Large intestine (tissue), 3 donors: Measurements from ENCODE around the gene ANKDD1B. TPM values are rescaled to one million over a fixed set of nuclear protein-coding genes. Genes with fewer than 3 reads are reported as not detected.

Source experiments
- DNase-seq, 2 donors: peaks; one replicate each; pipeline versions ENCODE4 v3.0.0 to v3.0.0-alpha.2; 2013
- H3K27ac ChIP-seq: one replicate; pipeline ENCODE4 v1.5.1; 2013; ENCODE audit warnings: low read length
- H3K27me3 ChIP-seq: 2 replicates; pipeline ENCODE4 v1.6.1; 2013; ENCODE audit warnings: low read length; ENCODE audit not compliant: control insufficient read depth, insufficient read depth
- H3K36me3 ChIP-seq: 2 replicates; pipeline ENCODE4 v1.6.1; 2013; ENCODE audit warnings: low read length; ENCODE audit not compliant: control insufficient read depth, insufficient read depth
- H3K4me1 ChIP-seq: one replicate; pipeline ENCODE4 v1.6.1; 2013; ENCODE audit warnings: low read length; ENCODE audit not compliant: control insufficient read depth, insufficient read depth
- H3K4me3 ChIP-seq: one replicate; pipeline ENCODE4 v1.5.1; 2013; ENCODE audit warnings: low read length
- H3K9me3 ChIP-seq: one replicate; pipeline ENCODE4 v1.6.1; 2013; ENCODE audit warnings: mild to moderate bottlenecking, low read depth, low read length, moderate library complexity; ENCODE audit not compliant: control insufficient read depth
- WGBS: methylation state at CpG from one replicate; pipeline ENCODE4 v1.1.5; 2013; ENCODE audit warnings: low lambda C conversion rate; ENCODE audit not compliant: insufficient coverage; 5-methylcytosine and 5-hydroxymethylcytosine counted together
- polyA plus RNA-seq: library from polyadenylated mRNA; unstranded; fragments of 120-200 nt; gene quantifications from one replicate; pipeline ENCODE4 v1.2.1, GENCODE V29; 2013

ANKDD1B gene
- polyA plus RNA-seq, 1 donor = 18.1 TPM

DNA sequence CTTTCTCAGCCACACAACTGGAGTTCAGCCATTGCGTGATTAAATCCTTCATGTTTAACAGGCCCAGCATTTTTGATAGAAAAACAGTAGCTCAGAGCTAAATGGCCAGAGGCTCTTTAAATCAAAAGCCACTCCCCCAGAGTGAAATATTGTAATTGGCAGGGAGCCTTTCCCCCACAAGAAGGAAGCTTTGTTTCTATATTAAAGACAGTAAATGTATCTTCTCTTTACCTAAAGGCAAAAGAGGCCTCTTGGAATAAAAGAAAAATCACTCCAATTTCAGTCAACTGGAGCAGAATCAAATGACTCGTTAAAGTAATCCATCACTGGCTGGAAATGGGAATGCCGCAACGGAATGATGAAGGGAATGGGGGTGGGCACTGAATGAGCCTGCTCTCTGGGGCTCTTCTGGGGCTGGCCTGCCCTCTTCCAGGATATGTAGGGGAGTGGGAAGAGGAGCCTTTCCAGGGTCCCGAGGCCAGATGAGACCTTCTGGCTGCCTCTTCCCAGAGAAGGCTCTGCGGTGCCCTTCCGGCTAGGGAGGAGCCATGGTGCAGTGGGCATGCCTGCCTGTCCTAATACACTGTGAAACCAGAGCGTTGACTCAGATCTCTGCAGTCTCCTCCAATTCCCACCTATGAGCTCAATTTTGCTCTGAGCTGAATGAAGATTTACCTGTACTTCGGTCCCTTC, 45.2 kb downstream of the ANKDD1B start:
- no peak overlapping the region for H3K27ac ChIP-seq
- no peaks in the 10 kb centered on the region for H3K36me3 ChIP-seq
- peak overlapping the region; percentile 11 for H3K4me3 ChIP-seq
- H3K4me1 ChIP-seq = peaks cover 1% of the 10 kb centered on the region
- H3K27me3 ChIP-seq = no peaks in the 10 kb centered on the region
- peak in 1 of 2 donors; percentile 7 for DNase-seq
- no peaks in the 10 kb centered on the region for H3K9me3 ChIP-seq
- 100% methylated on average over 1 of the region's 9 CpGs for WGBS

DNA sequence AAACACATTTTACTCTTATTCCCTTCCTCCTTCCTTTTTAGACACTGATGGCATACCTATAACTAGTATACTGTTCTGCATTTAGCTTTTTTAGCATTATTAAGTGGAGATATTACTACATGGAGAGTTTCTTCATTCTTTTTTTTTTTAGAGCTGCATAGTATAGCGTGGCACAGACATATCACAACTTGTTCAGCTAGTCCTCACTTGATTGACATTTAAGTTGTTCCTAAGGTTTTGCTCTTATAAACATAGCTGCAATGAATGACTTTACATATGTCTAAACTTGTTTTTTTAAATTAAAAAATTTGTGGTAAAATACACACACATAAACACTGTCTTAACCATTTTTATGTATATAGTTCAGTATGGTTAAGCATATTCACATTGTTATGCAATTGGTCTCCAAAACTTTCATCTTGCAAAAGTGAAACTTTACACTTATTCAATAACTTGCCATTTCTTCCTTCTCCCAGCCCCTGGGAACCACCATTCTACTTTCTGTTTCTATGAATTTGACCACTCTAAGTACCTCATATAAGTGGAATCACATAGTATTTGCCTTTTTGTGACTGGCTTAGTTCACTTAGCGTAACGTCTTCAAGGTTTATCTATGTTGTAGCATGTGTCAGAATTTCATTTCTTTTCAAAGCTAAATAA, 48.7 kb downstream of the ANKDD1B start:
- Histone ChIP-seq H3K4me1 (no peaks in the 10 kb centered on the region), H3K4me3 (no peak overlapping the region), H3K9me3 (no peaks in the 10 kb centered on the region), H3K27me3 (no peaks in the 10 kb centered on the region), H3K36me3 (peaks cover 3% of the 10 kb centered on the region), H3K27ac (no peak overlapping the region)
- no peak for DNase-seq
- 100% methylated on average over 3 of the region's 3 CpGs for WGBS

DNA sequence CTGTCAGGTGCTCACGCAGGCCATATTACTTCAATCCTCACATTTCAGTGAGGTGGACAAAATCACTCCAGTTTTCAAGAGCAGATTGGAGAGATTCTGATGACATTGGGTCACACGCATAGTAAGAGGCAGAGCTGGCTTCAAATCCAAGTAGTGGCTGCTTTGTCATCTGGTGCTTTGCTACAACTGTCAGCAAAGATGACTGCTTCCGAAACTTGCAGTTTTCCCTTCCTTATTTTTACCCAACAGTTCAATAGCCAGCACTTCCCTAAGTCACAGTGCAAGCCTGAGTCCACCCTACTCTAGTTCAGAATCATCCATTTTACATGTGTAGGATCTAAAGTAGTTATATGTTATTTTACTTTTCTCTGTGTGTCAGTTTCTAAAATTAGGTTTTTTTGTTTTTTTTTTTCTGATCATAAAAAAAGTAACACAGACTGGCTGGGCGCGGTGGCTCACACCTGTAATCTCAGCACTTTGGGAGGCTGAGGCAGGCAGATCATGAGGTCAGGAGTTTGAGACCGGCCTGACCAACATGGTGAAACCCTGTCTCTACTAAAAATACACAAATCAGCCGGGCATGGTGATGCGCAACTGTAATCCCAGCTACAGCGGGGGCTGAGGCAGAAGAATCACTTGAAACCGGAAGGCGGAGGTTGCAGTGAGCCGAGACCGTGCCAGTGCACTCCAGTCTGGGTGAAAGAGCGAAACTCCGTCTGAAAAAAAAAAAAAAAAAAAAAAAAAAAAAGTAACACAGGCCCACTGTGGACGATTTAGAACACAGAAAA, 49.6 kb downstream of the ANKDD1B start:
- Histone ChIP-seq H3K27ac (no peak overlapping the region), H3K4me3 (no peak overlapping the region), H3K36me3 (peaks cover 3% of the 10 kb centered on the region), H3K9me3 (no peaks in the 10 kb centered on the region), H3K27me3 (no peaks in the 10 kb centered on the region), H3K4me1 (no peaks in the 10 kb centered on the region)
- WGBS = 83% methylated on average over 3 of the region's 16 CpGs
- DNase-seq = no peak

DNA sequence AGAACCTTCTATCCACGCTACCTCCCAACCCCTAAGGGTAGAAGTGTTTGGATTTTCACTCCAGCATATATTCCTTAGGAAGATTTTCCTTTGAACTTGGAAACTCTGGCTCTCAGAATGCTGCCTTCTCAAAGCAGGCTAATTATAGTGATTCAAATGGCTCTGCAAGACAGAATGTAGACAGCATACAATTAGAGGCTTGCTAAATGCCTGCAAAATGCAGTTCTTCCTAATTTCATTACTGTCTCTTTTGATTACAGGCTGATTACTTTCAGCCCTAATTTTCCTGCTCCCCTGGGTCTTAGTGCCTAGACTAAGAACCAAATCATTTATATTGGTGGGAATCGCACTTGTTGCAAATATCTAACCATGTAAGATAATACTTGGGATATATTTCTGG, 50.8 kb downstream of the ANKDD1B start:
- Histone ChIP-seq H3K9me3 (no peaks in the 10 kb centered on the region), H3K27me3 (no peaks in the 10 kb centered on the region), H3K36me3 (peaks cover 6% of the 10 kb centered on the region), H3K4me3 (no peak overlapping the region), H3K4me1 (no peaks in the 10 kb centered on the region), H3K27ac (no peak overlapping the region)
- WGBS = no CpG with 5 or more reads among the region's 2 CpGs
- no peak for DNase-seq

DNA sequence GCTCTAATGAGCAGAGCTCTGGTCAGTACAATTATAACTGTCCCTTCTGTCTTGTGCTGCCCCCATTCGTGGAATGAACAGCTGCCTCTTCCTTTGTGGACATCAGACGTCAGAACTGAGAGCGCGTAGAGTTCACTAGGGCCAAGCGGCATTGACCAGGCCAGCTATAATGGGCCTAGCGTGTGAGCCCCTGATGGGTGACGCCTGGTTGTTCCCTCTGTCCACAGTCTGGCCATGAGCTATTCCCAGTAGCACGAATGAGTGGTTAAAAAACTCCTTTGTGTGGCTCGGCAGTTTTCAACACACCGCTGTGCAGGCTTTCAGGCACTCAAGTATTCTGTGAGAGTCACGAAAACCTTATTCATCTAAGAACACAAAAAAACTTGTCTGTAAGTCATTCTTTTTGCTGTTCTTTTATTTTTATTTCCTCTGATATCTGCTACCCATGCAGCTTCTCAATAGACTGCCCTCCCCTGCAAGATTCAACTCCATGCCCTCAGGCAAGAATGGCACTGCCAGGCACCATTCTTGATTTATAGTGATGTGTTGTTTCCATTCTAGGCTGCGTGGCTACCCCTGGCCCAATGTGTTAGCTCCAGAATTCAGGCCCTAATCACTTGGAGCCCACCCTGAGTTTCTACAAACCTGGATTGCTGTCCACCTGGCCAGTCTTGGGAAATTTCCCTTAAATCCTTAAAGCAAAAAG, 52.5 kb downstream of the ANKDD1B start:
- Histone ChIP-seq H3K27me3 (no peaks in the 10 kb centered on the region), H3K27ac (no peak overlapping the region), H3K36me3 (peaks cover 11% of the 10 kb centered on the region), H3K9me3 (no peaks in the 10 kb centered on the region), H3K4me3 (no peak overlapping the region), H3K4me1 (no peaks in the 10 kb centered on the region)
- DNase-seq = no peak
- 92% methylated on average over 2 of the region's 12 CpGs for WGBS

DNA sequence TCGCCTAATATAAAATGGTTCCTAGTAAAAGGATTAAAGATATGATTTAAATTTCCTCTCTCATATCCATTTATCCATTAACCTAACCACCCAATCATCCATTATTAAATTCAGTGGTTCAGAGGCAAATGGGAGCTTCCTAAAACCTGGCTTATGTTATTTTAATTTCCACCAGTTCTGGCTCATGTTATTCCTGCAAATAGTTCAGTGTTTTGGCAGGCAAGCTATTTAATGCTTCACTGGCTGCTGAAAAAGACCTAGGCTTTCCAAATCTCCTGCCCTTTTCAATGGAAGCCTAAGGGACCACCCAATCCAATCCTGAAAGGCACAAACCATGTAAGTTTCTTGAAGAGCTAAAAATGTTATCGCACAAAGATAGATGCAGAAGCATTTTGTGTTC, 53.7 kb downstream of the ANKDD1B start:
- peaks cover 3% of the 10 kb centered on the region for H3K4me1 ChIP-seq
- H3K27ac ChIP-seq = no peak overlapping the region
- no peaks in the 10 kb centered on the region for H3K27me3 ChIP-seq
- no peak for DNase-seq
- no peaks in the 10 kb centered on the region for H3K9me3 ChIP-seq
- H3K4me3 ChIP-seq = no peak overlapping the region
- peaks cover 11% of the 10 kb centered on the region for H3K36me3 ChIP-seq
- 100% methylated on average over 1 of the region's 2 CpGs for WGBS

DNA sequence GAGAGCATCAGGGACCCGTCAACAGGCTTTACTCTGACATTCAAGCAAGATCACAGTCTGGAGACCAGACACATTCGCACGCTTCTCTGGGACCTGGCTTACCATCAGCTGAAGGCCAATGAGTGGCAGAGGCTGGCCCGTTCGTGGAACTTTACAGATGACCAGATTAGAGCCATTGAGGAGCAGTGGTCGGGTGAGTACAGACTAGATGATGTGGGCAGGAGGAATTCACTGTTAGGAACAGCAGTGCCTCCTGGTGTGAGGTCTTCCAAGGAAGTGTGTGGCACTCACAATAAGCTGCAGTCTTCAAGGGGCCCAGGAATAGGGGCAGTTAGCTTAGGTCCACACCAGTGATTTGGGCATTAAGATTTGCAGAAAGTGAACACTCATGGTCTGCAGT, 55.5 kb downstream of the ANKDD1B start:
- Histone ChIP-seq H3K27ac (no peak overlapping the region), H3K36me3 (peaks cover 11% of the 10 kb centered on the region), H3K9me3 (no peaks in the 10 kb centered on the region), H3K4me3 (no peak overlapping the region), H3K27me3 (no peaks in the 10 kb centered on the region), H3K4me1 (peaks cover 6% of the 10 kb centered on the region)
- no CpG with 5 or more reads among the region's 6 CpGs for WGBS
- no peak for DNase-seq

DNA sequence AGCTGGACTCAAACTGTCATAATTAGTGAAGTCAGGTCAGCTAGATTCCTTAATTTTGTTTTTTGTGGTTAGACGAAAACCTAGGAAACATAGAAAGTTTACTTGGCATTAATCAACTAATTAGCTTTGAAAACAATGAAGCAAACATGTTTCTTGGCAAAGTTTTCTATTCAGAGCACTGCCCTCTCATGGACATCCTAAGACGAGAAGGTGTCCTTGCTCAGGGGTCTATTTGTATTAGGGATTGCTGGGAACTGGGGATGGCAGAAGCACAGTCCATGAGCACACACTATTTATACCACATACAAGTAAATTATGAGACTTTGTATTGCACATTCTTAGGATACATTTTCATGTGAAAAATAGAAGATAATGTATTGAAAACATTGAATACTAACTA, 56.3 kb downstream of the ANKDD1B start:
- Histone ChIP-seq H3K27ac (no peak overlapping the region), H3K4me1 (peaks cover 6% of the 10 kb centered on the region), H3K4me3 (no peak overlapping the region), H3K9me3 (no peaks in the 10 kb centered on the region), H3K36me3 (peaks cover 13% of the 10 kb centered on the region), H3K27me3 (no peaks in the 10 kb centered on the region)
- no peak for DNase-seq
- WGBS = 100% methylated on average over 1 of the region's 2 CpGs

DNA sequence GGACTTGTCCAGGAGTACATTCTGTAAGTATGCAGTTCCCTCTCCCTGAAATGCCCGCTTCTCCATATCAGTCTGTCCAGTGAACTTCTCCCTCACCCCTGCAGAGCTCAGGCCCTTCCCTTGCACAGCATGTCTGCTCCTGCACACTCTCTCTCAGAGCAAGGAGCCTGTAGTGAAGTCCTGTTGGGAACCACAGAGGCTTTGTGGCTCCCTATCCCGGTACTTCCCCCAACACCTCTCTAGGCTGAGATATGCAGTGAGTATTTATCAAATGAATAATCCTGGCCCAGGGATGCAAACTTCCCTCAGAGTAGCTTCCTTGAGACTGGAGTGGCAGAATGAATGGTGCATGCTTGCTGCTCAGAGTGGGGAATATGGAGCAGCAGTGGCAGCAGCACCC, 57.2 kb downstream of the ANKDD1B start:
- Histone ChIP-seq H3K4me1 (peaks cover 6% of the 10 kb centered on the region), H3K9me3 (no peaks in the 10 kb centered on the region), H3K36me3 (peaks cover 18% of the 10 kb centered on the region), H3K4me3 (no peak overlapping the region), H3K27ac (no peak overlapping the region), H3K27me3 (no peaks in the 10 kb centered on the region)
- no CpG with 5 or more reads among the region's 2 CpGs for WGBS
- DNase-seq = peak in 1 of 2 donors; percentile 6
